Upper lobe of right lung (tissue), 1 donor: ENCODE results near the gene GPBAR1. TPM values are rescaled to one million over a fixed set of nuclear protein-coding genes. Genes with fewer than 3 reads are reported as not detected.
"Not testable (repeated sequence)": the region's sequence is repeated elsewhere in the genome, so short reads cannot be mapped to it uniquely, and the experiment has no call there.

Source experiments
- ATAC-seq: fragments of 200-7000 bp; cut with Tn5 transposase; one replicate; pipeline ENCODE4 v1.9.1; 2020; ENCODE audit warnings: mild to moderate bottlenecking, moderate library complexity
- DNase-seq: peaks from one replicate; pipeline ENCODE4 v3.0.0-alpha.2; 2020
- H3K27ac ChIP-seq: fragments of 200-600 bp; one replicate; pipeline ENCODE4 v1.8.0; 2022
- H3K27me3 ChIP-seq: fragments of 200-600 bp; one replicate; pipeline ENCODE4 v1.8.0; 2022; ENCODE audit warnings: mild to moderate bottlenecking
- H3K36me3 ChIP-seq: fragments of 200-600 bp; one replicate; pipeline ENCODE4 v1.8.0; 2022
- H3K4me1 ChIP-seq: fragments of 200-600 bp; one replicate; pipeline ENCODE4 v1.8.0; 2022
- H3K4me3 ChIP-seq: fragments of 200-600 bp; one replicate; pipeline ENCODE4 v1.8.0; 2022; ENCODE audit warnings: mild to moderate bottlenecking
- H3K9me3 ChIP-seq: fragments of 200-600 bp; one replicate; pipeline ENCODE4 v1.8.0; 2022
- intact Hi-C: fragments of 100-400 bp; cut with DNase I; formaldehyde crosslinking; loops from one replicate; pipeline ENCODE4 v1.11.0; 2022
- microRNA-seq: library from miRNA; unstranded; fragments of <30 nt; microRNA quantifications from one replicate; pipeline ENCODE4 v1.2.0, GENCODE V29; 2020; ENCODE audit warnings: borderline microRNAs expressed
- total RNA-seq: library from RNA; stranded (reverse); fragmentation: NEBNext Ultra II Directional; extraction: Animal tissue kit (Norgen Biotek cat#: 25700); gene quantifications from one replicate; pipeline ENCODE4 v1.2.1, GENCODE V29; 2021
- TF ChIP-seq, protein P1 (sequence below): fragments of 200-600 bp; IDR thresholded peaks from one replicate; pipeline ENCODE4 v1.8.0; 2022; ENCODE audit warnings: antibody characterized with exemption
- donor health status: DM: no; HTN: yes; CAD: no; lungs with severe emphysema.

GPBAR1 gene
- total RNA-seq, 1 donor from 2014 or later, result 2.6 TPM

- intact Hi-C loops, result loop anchor here (10.0 kb wide), 1 partner anchor 47 kb away; the partner anchor contains the start of gene CATIP
- TF ChIP-seq, protein P1, sequence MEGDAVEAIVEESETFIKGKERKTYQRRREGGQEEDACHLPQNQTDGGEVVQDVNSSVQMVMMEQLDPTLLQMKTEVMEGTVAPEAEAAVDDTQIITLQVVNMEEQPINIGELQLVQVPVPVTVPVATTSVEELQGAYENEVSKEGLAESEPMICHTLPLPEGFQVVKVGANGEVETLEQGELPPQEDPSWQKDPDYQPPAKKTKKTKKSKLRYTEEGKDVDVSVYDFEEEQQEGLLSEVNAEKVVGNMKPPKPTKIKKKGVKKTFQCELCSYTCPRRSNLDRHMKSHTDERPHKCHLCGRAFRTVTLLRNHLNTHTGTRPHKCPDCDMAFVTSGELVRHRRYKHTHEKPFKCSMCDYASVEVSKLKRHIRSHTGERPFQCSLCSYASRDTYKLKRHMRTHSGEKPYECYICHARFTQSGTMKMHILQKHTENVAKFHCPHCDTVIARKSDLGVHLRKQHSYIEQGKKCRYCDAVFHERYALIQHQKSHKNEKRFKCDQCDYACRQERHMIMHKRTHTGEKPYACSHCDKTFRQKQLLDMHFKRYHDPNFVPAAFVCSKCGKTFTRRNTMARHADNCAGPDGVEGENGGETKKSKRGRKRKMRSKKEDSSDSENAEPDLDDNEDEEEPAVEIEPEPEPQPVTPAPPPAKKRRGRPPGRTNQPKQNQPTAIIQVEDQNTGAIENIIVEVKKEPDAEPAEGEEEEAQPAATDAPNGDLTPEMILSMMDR, result no peak
- Histone ChIP-seq H3K27me3 (no peaks in the 10 kb centered on the region), H3K36me3 (no peaks in the 10 kb centered on the region), H3K27ac (no peak overlapping the region), H3K4me1 (no peaks in the 10 kb centered on the region), H3K9me3 (no peaks in the 10 kb centered on the region), H3K4me3 (no peak overlapping the region)
- no peak for DNase-seq
- ATAC-seq, result no peak
Observed at GRCh38 chr2:218307415-218308090, 46.7 kb downstream of the GPBAR1 start.

GRCh38 chr2:218310853-218311540 is 50.2 kb downstream of the GPBAR1 start:
- Histone ChIP-seq H3K9me3 (no peaks in the 10 kb centered on the region), H3K27ac (no peak overlapping the region), H3K4me3 (no peak overlapping the region), H3K36me3 (no peaks in the 10 kb centered on the region), H3K27me3 (no peaks in the 10 kb centered on the region), H3K4me1 (peaks cover 6% of the 10 kb centered on the region)
- ATAC-seq (peak; percentile 59), DNase-seq (no peak)
- intact Hi-C loops, result no loop called here
- TF ChIP-seq, protein P1, result no peak

DNA sequence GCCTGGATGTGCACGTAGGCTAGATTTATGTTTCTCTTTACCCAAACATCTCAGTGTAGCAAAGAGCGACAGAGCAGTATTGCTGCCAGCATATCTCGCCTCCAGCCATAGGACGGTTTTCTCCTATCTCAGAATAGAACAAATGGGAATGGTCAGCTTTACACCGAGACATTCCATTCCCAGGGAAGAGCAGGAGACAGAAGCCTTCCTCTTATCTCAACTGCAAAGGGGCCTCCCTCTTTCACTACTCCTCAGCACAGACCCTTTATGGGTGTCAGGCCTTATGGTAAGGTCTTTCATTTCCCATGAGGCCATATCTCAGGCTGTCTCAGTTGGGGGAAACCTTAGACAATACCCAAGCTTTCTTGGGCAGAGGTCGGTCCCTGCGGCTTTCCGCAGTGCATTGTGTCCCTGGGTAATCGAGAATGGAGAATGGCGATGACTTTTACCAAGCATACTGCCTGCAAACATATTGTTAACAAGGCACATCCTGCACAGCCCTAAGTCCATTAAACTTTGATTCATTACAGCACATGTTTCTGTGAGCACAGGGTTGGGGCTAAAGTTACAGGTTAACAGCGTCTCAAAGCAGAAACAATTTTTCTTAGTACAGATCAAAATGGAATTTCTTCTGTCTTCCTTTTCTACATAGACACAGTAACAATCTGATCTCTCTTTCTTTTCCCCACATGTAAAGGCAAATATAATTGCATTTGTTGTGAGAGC is 50.9 kb downstream of the GPBAR1 start:
- ATAC-seq, H3K9me3 ChIP-seq, DNase-seq, H3K4me3 ChIP-seq, H3K27me3 ChIP-seq, intact Hi-C loops, H3K36me3 ChIP-seq: not testable (repeated sequence)
- peaks cover 12% of the 10 kb centered on the region for H3K4me1 ChIP-seq
- H3K27ac ChIP-seq, result peak overlapping the region; percentile 77

GRCh38 chr2:218312267-218312756 is 51.5 kb downstream of the GPBAR1 start:
- H3K27ac ChIP-seq, result peak overlapping the region; percentile 77
- TF ChIP-seq, protein P1, result no peak
- intact Hi-C loops, result no loop called here
- no peaks in the 10 kb centered on the region for H3K36me3 ChIP-seq
- H3K27me3 ChIP-seq, result no peaks in the 10 kb centered on the region
- DNase-seq, result no peak
- H3K4me3 ChIP-seq, result no peak overlapping the region
- H3K4me1 ChIP-seq, result peaks cover 18% of the 10 kb centered on the region
- no peaks in the 10 kb centered on the region for H3K9me3 ChIP-seq
- ATAC-seq, result peak; percentile 47

DNA sequence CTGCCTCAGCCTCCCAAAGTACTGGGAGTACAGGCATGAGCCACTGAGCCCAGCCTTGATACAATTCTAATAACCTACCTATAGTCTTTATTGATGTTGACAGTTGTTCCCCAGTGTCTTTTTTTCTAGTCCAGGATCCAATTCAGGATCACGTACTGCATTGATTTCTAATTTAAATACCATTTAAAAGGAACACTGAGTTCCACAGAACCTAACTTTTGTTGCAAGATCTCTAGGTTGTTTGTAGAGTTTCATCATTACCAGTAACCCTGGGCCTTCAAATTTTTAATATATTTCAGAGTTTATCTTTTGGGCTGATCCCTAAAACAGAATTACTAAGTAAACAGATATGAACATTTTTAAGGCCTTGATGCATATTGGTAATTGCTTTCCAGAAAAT is 52.5 kb downstream of the GPBAR1 start:
- Histone ChIP-seq H3K4me3 (no peak overlapping the region), H3K27ac (peak overlapping the region; percentile 77), H3K4me1 (peaks cover 18% of the 10 kb centered on the region), H3K9me3 (no peaks in the 10 kb centered on the region), H3K36me3 (no peaks in the 10 kb centered on the region), H3K27me3 (no peaks in the 10 kb centered on the region)
- TF ChIP-seq, protein P1, result no peak
- intact Hi-C loops, result no loop called here
- ATAC-seq (no peak), DNase-seq (no peak)

Small RNA genes within 50 kb of the gene (microRNA-seq; reads per million reads assigned to microRNA genes)
- gene MIR6513, result 3.1 reads per million, percentile 21 among the genes with 10 or more reads in this experiment

Other genes with a start within 250 kb of the GPBAR1 start
- not detected for gene RUFY4, start 191.8 kb upstream of the GPBAR1 start, total RNA-seq
- gene CXCR2, start 135.0 kb upstream of the GPBAR1 start, total RNA-seq, result 9.0 TPM
- 5.3 TPM for gene CXCR1, start 94.1 kb upstream of the GPBAR1 start, total RNA-seq
- gene ARPC2, start 43.8 kb upstream of the GPBAR1 start, total RNA-seq, result 357 TPM
- gene AAMP, start 9.1 kb downstream of the GPBAR1 start, total RNA-seq, result 55.9 TPM
- 65.4 TPM for gene PNKD, start 9.5 kb downstream of the GPBAR1 start, total RNA-seq
- 281 TPM for gene TMBIM1, start 31.5 kb downstream of the GPBAR1 start, total RNA-seq
- gene CATIP, start 95.8 kb downstream of the GPBAR1 start, total RNA-seq, result 0.64 TPM
- gene SLC11A1, start 121.3 kb downstream of the GPBAR1 start, total RNA-seq, result 302 TPM
- 169 TPM for gene CTDSP1, start 138.9 kb downstream of the GPBAR1 start, total RNA-seq
- gene VIL1, start 158.1 kb downstream of the GPBAR1 start, total RNA-seq, result not detected